Neural cell (in vitro differentiated cells): ENCODE data around the gene AP3S1. TPM values are rescaled to one million over a fixed set of nuclear protein-coding genes. Genes with fewer than 3 reads are reported as not detected.
"Not testable (repeated sequence)": the region's sequence is repeated elsewhere in the genome, so short reads cannot be mapped to it uniquely, and the experiment has no call there.

Source experiments
- H2AFZ ChIP-seq: fragments of 200-600, 300-800 bp; sonication (generic), shearing (Covaris generic); 2 replicates; pipeline ENCODE4 v1.6.0; 2014; ENCODE audit warnings: low read depth, mild to moderate bottlenecking, antibody characterized with exemption, low read length, moderate library complexity
- H3F3A ChIP-seq: fragments of 200-600 bp; shearing (Covaris generic); 2 replicates; pipeline ENCODE4 v1.6.1; 2016; ENCODE audit warnings: mild to moderate bottlenecking, moderate library complexity, mixed read lengths, antibody characterized with exemption, low read length; ENCODE audit not compliant: insufficient read depth, poor library complexity, severe bottlenecking
- H3K27ac ChIP-seq: fragments of 200-600, 300-800 bp; sonication (generic), shearing (Covaris generic); 2 replicates; pipeline ENCODE4 v1.5.1; 2014; ENCODE audit warnings: mild to moderate bottlenecking, low read length, moderate library complexity
- H3K27me3 ChIP-seq: fragments of 300-800, 200-600 bp; sonication (generic), shearing (Covaris generic); 2 replicates; pipeline ENCODE4 v1.6.0; 2014; ENCODE audit warnings: mild to moderate bottlenecking, low read depth, low read length, moderate library complexity; ENCODE audit not compliant: insufficient read depth
- H3K36me3 ChIP-seq: fragments of 300-800, 200-600 bp; sonication (generic), shearing (Covaris generic); 2 replicates; pipeline ENCODE4 v1.5.1; 2014; ENCODE audit warnings: mild to moderate bottlenecking, antibody characterized with exemption, low read length, moderate library complexity; ENCODE audit not compliant: insufficient read depth
- H3K4me2 ChIP-seq: fragments of 300-800, 200-600 bp; sonication (generic), shearing (Covaris generic); 2 replicates; pipeline ENCODE4 v1.6.0; 2014; ENCODE audit warnings: mild to moderate bottlenecking, low read length
- H3K4me3 ChIP-seq: fragments of 300-800, 200-600 bp; sonication (generic), shearing (Covaris generic); 2 replicates; pipeline ENCODE4 v1.5.1; 2014; ENCODE audit warnings: mild to moderate bottlenecking, low read length, moderate library complexity
- H3K79me2 ChIP-seq: fragments of 200-600 bp; shearing (Covaris generic); replicated peaks from 2 replicates; pipeline ENCODE4 v1.6.0; 2014; ENCODE audit warnings: mild to moderate bottlenecking, low read length, moderate library complexity; ENCODE audit not compliant: insufficient read depth
- H3K9ac ChIP-seq: fragments of 300-800, 200-600 bp; sonication (generic), shearing (Covaris generic); 2 replicates; pipeline ENCODE4 v1.6.1; 2016; ENCODE audit warnings: mild to moderate bottlenecking, low read length, mixed read lengths
- H3K9me2 ChIP-seq: fragments of 200-600 bp; shearing (Covaris generic); 2 replicates; pipeline ENCODE4 v1.6.1; 2016; ENCODE audit warnings: mild to moderate bottlenecking, low read length, mixed read lengths; ENCODE audit not compliant: insufficient read depth
- H3K9me3 ChIP-seq: fragments of 200-600, 300-800 bp; sonication (generic), shearing (Covaris generic); 2 replicates; pipeline ENCODE4 v1.6.1; 2016; ENCODE audit warnings: mild to moderate bottlenecking, mixed run types, low read length, moderate library complexity, mixed read lengths
- H4K20me1 ChIP-seq: fragments of 200-600 bp; shearing (Covaris generic); 2 replicates; pipeline ENCODE4 v1.6.1; 2016; ENCODE audit warnings: mild to moderate bottlenecking, mixed run types; ENCODE audit not compliant: insufficient read depth
- CTCF ChIP-seq: fragments of 450-650 bp; IDR thresholded peaks from 2 replicates; pipeline ENCODE4 v1.5.1; 2014; ENCODE audit warnings: antibody characterized with exemption, mild to moderate bottlenecking, moderate library complexity; ENCODE audit not compliant: poor library complexity, severe bottlenecking
- EP300 ChIP-seq: fragments of 450-650 bp; conservative IDR thresholded peaks from 2 replicates; pipeline ENCODE4 v1.6.1; 2014; ENCODE audit warnings: antibody characterized with exemption, mild to moderate bottlenecking, moderate library complexity; ENCODE audit not compliant: poor library complexity, severe bottlenecking
- EZH2 ChIP-seq: fragments of 200-600, 300-800 bp; shearing (Covaris generic), sonication (generic); IDR thresholded peaks from 2 replicates; pipeline ENCODE4 v1.6.1; 2014; ENCODE audit warnings: antibody characterized with exemption, low read length, borderline replicate concordance, mild to moderate bottlenecking; ENCODE audit not compliant: insufficient read depth, poor library complexity, severe bottlenecking
- MXI1 ChIP-seq: fragments of 450-650 bp; conservative IDR thresholded peaks from 2 replicates; pipeline ENCODE4 v1.6.1; 2014; ENCODE audit warnings: antibody characterized with exemption, mild to moderate bottlenecking; ENCODE audit not compliant: poor library complexity, severe bottlenecking
- POLR2AphosphoS5 ChIP-seq: IDR thresholded peaks from 2 replicates; pipeline ENCODE4 v1.6.1; 2012
- RAD21 ChIP-seq: fragments of 450-650 bp; conservative IDR thresholded peaks from 2 replicates; pipeline ENCODE4 v1.6.1; 2014; ENCODE audit warnings: antibody characterized with exemption, mild to moderate bottlenecking, moderate library complexity
- SMC3 ChIP-seq: fragments of 450-650 bp; conservative IDR thresholded peaks from 2 replicates; pipeline ENCODE4 v1.6.1; 2014; ENCODE audit warnings: antibody characterized with exemption, mild to moderate bottlenecking, moderate library complexity; ENCODE audit not compliant: poor library complexity
- TAF1 ChIP-seq: IDR thresholded peaks from 2 replicates; pipeline ENCODE4 v1.6.1; 2012; ENCODE audit warnings: low read depth
- polyA plus RNA-seq: library from polyadenylated mRNA; depleted of rRNA; stranded (reverse); fragments of >200 nt; gene quantifications from 2 replicates; pipeline ENCODE4 v1.2.3, GENCODE V29; 2014
- TF ChIP-seq, protein P1 (sequence below): IDR thresholded peaks from 2 replicates; pipeline ENCODE4 v1.6.1; 2012; ENCODE audit warnings: borderline replicate concordance

Gene AP3S1
- polyA plus RNA-seq, 1 donor from 2014 or later: 207 TPM

DNA sequence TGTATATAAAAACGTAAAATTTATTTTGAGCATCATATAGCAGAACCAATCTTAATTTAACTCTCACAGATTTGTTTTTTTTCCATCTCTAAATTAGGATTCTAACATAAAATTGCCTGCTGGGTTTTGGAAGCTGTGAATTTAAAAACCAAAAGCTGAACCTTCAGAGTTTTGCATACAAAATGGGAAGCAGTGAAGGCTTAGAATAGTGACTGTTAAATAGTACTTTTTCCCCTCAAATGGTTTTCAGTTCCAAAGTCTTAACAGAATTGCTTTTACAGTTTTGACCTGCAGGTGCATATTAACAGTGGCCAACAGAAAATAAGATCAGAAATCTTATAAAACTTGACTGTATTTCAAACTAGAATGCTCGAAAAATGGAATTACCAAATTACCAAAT is 65.4 kb downstream of the AP3S1 start:
- Histone ChIP-seq H3K4me3 (no peak overlapping the region), H3K79me2 (no peaks in the 10 kb centered on the region), H3K36me3 (no peaks in the 10 kb centered on the region), H3K4me2 (no peak overlapping the region), H3K27ac (no peak overlapping the region), H4K20me1 (no peaks in the 10 kb centered on the region), H3K9ac (no peak overlapping the region), H2AFZ (no peak overlapping the region), H3K9me3 (no peaks in the 10 kb centered on the region), H3K9me2 (no peaks in the 10 kb centered on the region), H3F3A (no peaks in the 10 kb centered on the region), H3K27me3 (no peaks in the 10 kb centered on the region)
- TF ChIP-seq EZH2 (no peak), RAD21 (no peak), EP300 (no peak), CTCF (no peak), SMC3 (no peak), MXI1 (no peak), POLR2AphosphoS5 (no peak), TAF1 (no peak)
- TF ChIP-seq, protein P1, sequence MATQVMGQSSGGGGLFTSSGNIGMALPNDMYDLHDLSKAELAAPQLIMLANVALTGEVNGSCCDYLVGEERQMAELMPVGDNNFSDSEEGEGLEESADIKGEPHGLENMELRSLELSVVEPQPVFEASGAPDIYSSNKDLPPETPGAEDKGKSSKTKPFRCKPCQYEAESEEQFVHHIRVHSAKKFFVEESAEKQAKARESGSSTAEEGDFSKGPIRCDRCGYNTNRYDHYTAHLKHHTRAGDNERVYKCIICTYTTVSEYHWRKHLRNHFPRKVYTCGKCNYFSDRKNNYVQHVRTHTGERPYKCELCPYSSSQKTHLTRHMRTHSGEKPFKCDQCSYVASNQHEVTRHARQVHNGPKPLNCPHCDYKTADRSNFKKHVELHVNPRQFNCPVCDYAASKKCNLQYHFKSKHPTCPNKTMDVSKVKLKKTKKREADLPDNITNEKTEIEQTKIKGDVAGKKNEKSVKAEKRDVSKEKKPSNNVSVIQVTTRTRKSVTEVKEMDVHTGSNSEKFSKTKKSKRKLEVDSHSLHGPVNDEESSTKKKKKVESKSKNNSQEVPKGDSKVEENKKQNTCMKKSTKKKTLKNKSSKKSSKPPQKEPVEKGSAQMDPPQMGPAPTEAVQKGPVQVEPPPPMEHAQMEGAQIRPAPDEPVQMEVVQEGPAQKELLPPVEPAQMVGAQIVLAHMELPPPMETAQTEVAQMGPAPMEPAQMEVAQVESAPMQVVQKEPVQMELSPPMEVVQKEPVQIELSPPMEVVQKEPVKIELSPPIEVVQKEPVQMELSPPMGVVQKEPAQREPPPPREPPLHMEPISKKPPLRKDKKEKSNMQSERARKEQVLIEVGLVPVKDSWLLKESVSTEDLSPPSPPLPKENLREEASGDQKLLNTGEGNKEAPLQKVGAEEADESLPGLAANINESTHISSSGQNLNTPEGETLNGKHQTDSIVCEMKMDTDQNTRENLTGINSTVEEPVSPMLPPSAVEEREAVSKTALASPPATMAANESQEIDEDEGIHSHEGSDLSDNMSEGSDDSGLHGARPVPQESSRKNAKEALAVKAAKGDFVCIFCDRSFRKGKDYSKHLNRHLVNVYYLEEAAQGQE: no peak

DNA sequence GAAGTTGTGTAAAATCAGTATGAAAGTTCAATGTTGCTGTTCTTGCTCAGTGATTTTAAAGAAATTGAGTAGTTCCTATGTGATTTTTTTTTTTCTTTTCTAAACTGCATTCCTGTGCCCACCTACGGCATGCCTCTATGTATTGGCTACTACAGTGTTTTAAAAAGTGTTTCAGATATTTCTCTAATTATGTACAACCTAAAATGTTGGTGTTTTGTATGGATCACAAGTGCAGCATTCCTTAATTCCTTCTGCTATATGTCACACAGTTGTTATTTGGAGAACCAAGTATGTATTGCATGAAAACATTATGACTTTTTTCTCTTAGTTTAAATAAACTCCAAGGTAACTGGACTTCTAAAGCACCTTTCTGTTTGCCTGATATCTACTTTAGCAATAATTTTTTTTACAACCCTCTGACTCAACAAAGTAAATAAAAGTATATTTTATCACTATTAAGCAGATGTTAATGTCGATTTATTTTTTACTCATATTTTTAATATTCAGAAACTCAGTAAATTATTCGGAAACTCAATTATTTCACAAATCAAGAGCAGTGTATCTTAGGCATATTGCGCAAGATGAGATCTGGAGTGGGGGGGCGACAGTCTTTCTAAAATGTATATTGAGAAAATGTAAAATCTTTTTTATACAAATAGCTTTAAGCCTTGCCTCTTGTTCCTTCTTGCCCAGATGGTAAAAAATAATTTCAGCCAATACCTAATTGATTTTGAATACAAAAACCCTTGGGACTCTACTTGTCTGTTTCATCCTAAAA is 72.1 kb downstream of the AP3S1 start:
- H3K9me3 ChIP-seq, H3K27me3 ChIP-seq, H3F3A ChIP-seq, H3K4me3 ChIP-seq, H3K79me2 ChIP-seq, H2AFZ ChIP-seq, H3K4me2 ChIP-seq, H3K9ac ChIP-seq, H3K27ac ChIP-seq, H3K9me2 ChIP-seq, H4K20me1 ChIP-seq, H3K36me3 ChIP-seq: not testable (repeated sequence)
